ENCODE results near the gene LPP. TPM values are rescaled to one million over a fixed set of nuclear protein-coding genes. Genes with fewer than 3 reads are reported as not detected.

The LPP gene
- polyA plus RNA-seq, 4 donors: 17.0 to 31.8 (median 24.2) TPM

GRCh38 chr3:188166441-188166840, 12.5 kb downstream of the LPP start:
- no peak for DNase-seq (ENCODE audit: low read depth in 4 of 4, low spot score in 2 of 4)

DNA sequence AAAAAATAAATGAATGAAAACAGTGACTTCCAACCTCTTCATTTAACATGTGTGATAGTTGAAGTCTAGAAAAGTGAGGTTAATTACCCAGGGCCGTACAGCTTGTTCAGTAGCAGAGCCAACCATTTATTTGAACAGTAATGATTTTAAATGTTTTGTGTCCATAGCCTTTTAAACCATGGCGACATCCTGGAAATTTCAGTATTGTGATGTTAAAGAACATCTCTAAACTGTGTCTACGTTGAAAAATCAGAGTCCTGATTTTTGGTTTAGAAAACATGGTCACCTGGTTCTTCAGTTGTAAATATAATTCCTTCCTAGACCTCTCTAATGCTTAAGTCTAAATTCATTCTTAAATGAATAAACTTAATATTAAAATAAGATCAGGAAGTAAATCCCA, 14.2 kb downstream of the LPP start:
- DNase-seq (ENCODE audit: low read depth in 4 of 4, low spot score in 2 of 4): no peak

DNA sequence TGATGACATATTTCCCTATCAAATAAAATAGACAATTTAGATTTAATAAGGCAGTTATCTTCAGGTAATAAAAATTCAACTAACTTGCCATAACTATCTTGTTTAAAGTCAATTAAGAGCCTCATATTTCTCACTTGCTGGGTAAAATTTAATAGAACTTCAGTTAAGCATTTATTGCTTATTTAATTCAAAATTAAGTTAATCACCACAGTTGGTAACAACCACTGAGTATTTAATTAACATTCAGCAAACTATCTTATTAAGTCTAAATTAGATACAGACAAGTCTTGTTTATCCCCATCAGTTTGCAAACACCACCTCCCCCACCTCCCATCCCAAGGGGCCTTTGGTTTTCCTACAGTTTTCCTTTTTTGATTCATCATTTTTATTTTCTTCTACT, 14.7 kb downstream of the LPP start:
- DNase-seq (ENCODE audit: low read depth in 4 of 4, low spot score in 2 of 4): no peak

DNA sequence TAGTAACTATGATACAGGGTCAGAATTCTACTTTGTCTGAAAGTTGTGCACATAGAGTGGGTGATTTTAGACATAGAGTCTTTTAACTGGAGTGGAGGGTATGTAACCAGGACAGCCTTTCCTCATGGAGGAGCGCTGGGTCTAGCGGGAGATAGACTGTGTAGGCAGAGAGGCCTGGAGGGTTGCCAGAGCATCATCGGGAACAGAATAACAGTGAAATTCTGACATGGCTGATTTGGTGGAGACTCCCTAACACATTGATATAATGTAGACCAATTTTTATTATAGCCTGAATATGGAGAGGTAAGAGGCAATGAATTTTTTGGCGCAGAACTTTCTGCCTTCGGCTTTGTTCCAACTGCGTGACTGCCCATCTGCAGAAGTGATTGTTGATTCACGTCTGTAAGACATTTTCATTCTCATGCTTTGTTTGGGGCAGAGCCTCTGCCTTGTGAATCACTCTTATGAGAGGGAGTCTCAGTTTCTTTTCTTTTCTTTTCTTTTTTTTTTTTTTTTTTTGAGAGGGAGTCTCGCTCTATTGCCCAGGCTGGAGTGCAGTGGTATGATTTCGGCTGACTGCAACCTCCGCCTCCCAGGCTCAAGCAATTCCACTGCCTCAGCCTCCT, 16.0 kb downstream of the LPP start:
- DNase-seq (ENCODE audit: low read depth in 4 of 4, low spot score in 2 of 4): no peak

DNA sequence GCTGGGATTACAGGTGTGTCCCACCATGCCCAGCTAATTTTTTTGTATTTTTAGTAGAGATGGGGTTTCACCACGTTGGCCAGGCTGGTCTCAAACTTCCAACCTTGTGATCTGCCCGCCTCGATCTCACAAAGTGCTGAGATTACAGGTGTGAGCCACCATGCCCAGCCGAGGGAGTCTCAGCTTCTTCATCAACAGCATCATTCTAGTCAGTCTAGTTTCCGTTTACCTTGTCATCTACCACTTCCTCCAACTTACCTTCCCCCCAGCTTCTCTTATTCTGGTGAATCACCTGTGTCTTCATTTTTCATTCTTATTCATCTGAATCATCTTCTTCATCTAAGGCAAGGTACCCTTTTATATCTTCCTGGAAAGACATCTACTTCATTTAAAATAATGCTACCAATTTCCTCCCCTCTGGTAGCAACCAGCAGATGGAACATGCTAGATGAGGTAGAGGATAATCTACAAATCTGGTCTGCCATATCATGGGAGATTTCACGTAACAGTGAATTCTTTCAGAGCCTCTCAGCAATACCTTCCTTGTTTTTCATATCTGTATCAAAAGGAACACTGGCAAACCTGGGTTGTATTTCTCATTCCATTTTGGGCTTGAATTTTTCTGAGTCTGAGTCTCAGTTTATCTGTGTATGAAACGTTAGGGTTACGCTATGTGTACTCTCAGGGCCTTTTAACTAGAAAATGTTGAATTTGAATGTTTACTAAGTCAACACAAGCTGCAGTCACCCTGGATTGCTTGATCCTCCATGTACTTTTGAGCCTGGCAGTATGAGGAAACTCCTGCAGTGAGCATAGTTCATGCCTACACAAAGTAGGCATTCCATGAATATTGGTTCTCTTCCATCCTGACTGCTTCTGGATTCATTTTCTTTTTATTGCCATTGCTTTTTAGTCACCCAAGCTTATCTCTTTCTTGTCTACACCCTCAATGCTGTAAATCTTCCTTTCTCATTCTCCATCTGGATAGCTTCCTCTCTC, 16.8 kb downstream of the LPP start:
- DNase-seq (ENCODE audit: low read depth in 4 of 4, low spot score in 2 of 4): no peak

DNA sequence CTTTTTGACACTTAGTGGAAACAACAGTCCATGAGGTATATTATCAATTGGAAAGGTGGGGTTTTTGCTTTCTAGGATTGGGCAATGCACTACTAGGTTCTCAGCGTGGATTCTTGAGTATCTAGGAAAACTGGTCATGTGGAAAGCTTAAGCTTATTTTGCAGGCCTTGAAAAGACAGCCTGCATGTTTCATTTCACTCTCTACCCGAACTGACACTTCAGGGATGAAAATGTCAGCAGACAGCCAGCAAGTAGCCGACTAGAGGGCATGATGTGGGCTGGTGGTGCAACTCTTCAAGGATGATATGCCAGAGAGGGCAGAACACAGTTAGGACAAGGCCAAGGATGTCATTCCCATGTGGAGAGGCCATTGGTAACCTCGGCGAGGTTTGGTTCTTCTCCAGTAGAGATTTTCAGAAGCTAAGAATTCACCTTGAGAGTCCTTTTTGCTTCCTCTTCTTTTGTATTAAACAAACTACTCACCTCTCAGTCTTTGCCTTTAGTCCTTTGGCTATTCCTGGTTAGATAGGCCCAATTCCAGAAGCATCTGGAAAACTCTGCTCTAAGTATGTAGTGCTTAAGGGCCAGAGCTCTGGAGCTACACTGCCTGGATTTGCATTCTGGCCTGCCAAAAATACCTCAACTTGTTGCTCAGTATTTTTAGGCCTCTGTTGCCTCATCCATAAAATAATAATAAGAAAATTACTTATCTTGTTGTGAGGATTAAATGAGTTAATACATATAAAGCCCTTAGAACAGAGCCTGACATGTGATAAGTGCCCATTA, 17.9 kb downstream of the LPP start:
- DNase-seq (ENCODE audit: low read depth in 4 of 4, low spot score in 2 of 4): no peak

DNA sequence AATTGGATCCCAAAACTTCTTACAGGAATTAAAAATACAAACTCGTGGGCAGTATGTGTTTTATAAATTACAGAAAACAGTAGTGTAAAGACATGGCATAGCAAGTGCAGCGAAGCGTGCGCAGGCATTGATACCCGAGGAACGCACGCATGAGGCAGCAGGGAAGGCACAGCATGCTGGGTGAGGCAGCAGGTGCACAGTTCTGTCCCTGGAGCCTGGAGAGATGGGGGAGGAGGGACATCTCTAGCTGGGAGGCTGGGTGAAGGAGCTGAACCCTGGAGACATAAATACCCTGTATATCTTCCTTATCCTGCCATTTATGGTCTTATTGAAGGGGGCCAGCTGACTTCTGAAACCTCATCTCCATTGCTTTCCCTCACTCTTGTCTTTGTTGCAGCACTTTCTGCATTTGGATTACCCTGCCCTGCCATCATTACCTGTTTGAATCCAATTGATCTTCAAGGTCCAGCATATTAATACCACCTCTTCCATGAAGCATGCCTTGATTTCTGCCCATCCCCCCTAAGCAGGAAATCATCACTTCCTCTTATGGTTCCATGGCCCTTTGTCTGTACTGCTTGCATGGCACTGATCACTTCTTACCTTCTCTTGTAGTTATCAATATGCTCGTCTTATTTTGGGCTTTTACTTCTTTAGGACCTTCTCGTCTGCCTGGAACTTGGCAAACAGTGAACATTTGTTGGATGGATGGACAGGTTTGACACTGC, 20.5 kb downstream of the LPP start:
- DNase-seq (ENCODE audit: low read depth in 4 of 4, low spot score in 2 of 4): no peak

GRCh38 chr3:188176476-188176875, 22.5 kb downstream of the LPP start:
- no peak for DNase-seq (ENCODE audit: low read depth in 4 of 4, low spot score in 2 of 4)

GRCh38 chr3:188176884-188177283, 22.9 kb downstream of the LPP start:
- no peak for DNase-seq (ENCODE audit: low read depth in 4 of 4, low spot score in 2 of 4)

- DNase-seq (ENCODE audit: low read depth in 4 of 4, low spot score in 2 of 4): no peak
Observed at GRCh38 chr3:188177721-188178120, 23.8 kb downstream of the LPP start.

GRCh38 chr3:188178293-188178936, 24.5 kb downstream of the LPP start:
- DNase-seq (ENCODE audit: low read depth in 4 of 4, low spot score in 2 of 4): no peak

DNA sequence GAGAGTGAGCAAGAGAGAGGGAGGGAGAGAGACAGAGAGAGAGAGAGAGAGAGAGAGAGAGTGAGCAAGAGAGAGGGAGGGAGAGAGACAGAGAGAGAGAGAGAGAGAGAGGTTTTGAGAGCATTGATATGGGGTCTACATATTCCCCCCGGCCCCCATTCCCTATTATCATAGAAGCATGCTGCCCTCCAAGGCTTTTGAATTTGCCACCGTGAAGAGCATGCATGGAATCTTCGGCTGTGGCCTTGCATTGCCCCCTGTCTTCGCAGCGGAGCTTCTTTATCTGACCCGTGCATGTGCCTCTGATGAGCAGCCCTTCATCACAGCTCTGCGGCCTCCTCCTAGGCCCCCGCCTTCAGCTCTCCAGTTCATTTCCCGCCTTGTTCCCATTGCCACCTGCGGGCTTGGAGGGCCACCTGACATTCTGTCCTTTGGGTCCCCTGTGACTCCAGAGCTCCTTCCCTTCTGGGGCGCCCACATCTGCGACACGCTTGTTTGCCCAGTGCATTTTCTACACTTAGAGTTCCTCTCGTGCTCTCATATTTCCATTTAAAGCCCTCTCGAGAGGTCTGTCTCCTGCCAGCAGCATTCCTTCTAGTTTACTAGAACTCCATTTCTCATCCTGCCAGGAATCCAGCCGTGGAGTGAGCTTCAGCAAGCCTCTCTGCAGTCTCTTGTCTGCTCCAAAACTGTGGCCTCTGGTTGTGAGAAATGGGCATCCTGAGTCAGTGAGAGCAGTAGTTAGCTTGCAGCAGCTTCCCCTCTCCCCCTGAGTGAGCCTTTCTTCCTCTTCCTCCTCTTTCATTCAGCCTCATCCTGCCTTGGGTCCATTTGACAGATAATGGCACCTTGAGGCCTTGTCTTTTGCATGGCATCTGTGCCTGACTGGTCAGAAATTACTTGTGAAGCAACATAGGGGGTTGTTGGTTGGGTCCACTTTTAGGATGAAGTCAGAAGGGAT, 25.3 kb downstream of the LPP start:
- DNase-seq (ENCODE audit: low read depth in 4 of 4, low spot score in 2 of 4): no peak

DNA sequence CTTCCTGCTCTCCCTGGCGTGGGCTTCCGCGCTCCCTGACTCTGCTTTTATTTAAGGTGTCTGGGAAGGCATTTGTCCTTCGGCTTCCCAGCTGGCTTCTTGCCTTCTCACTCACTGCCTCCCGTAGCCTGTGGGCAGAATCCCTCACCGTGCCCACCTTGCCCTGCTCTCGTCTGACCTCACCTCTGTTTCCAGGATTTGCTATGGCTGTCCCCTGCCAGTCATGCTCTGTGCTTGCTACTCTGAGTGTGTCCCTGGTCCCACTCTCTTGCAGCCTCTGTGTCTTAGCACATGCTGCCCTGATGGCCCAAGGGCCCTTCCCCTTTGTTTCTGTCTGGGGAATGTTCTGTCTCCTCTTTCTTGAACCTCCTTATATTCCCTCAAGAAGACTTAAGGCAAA, 26.2 kb downstream of the LPP start:
- DNase-seq (ENCODE audit: low read depth in 4 of 4, low spot score in 2 of 4): no peak

GRCh38 chr3:188183452-188183851, 29.5 kb downstream of the LPP start:
- DNase-seq (ENCODE audit: low read depth in 4 of 4, low spot score in 2 of 4): no peak

- no peak for DNase-seq (ENCODE audit: low read depth in 4 of 4, low spot score in 2 of 4)
Observed at GRCh38 chr3:188184160-188184559, 30.2 kb downstream of the LPP start.

GRCh38 chr3:188184649-188185048, 30.7 kb downstream of the LPP start:
- no peak for DNase-seq (ENCODE audit: low read depth in 4 of 4, low spot score in 2 of 4)

- peak in 1 of 4 donors; percentile 52 for DNase-seq (ENCODE audit: low read depth in 4 of 4, low spot score in 2 of 4)
Observed at GRCh38 chr3:188185717-188186251, 31.8 kb downstream of the LPP start.

DNA sequence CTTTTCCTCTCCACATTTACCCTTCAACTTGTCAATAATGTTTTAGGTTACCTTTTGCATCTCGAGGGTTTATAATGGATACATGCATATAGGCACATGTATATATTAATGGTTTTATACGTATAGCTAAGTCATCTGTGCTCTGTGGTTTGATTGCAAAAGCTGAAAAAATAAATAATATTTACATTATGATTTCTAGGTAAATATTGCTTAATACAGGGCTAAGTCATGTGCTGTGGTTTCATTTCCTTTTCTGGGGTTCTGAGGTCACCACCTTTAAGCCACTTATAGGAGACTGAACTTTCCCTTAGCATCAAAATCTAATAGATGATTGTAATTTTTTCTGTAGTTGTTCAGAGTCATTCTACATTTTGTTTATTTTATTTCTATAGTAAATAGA, 33.1 kb downstream of the LPP start:
- DNase-seq (ENCODE audit: low read depth in 4 of 4, low spot score in 2 of 4): no peak

DNA sequence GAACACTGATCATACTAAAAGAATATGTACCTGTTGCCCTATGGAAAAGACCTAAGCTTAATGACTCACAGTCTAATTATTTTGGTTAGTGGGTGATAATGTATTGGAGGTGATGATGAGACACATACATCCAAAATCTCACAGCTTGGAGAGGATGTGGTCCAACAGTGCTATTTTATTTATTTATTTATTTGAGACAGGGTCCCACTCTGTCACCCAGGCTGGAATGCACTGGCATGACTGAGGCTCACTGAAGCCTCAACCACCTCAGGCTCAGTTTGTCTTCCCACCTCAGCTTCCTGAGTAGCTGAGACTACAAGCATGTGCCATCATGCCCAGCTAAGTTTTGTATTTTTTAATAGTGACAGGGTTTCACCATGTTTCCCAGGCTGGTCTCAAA, 35.0 kb downstream of the LPP start:
- DNase-seq (ENCODE audit: low read depth in 4 of 4, low spot score in 2 of 4): no peak
